IPS-NIHi11 (cell line): ENCODE data around the gene PRKAA1.
A peak's percentile ranks its signal among the peaks of the same experiment; 100 is the strongest.

Experiments used
- DNase-seq: peaks from one replicate; pipeline ENCODE4 v3.0.0; 2012; ENCODE audit warnings: mixed read lengths, low spot score

PRKAA1 gene

GRCh38 chr5:40780199-40780598 lies 18.0 kb downstream of the PRKAA1 start:
- no peak for DNase-seq

GRCh38 chr5:40779561-40779960 lies 18.6 kb downstream of the PRKAA1 start:
- DNase-seq = no peak

- no peak for DNase-seq
Observed at GRCh38 chr5:40778133-40778532, 20.0 kb downstream of the PRKAA1 start.

- DNase-seq = no peak
Observed at GRCh38 chr5:40776658-40776977, 21.6 kb downstream of the PRKAA1 start.

- DNase-seq = no peak
Observed at GRCh38 chr5:40775846-40776657, 22.1 kb downstream of the PRKAA1 start.

GRCh38 chr5:40775085-40775845 lies 22.9 kb downstream of the PRKAA1 start:
- DNase-seq = no peak

- DNase-seq = no peak
Observed at GRCh38 chr5:40774623-40775022, 23.6 kb downstream of the PRKAA1 start.

GRCh38 chr5:40770764-40771163 lies 27.4 kb downstream of the PRKAA1 start:
- DNase-seq = no peak

GRCh38 chr5:40762705-40763104 lies 35.5 kb downstream of the PRKAA1 start:
- no peak for DNase-seq

GRCh38 chr5:40757400-40757799 lies 40.8 kb downstream of the PRKAA1 start:
- DNase-seq = no peak

- DNase-seq = peak; percentile 96
Observed at GRCh38 chr5:40755407-40756365, 42.5 kb downstream of the PRKAA1 start, which contains the start of gene TTC33. TSS of gene TTC33 (minus strand) at chr5:40755961. CDS start at chr5:40747018, 8,943 bp downstream.

- DNase-seq = peak; percentile 70
Observed at GRCh38 chr5:40755093-40755406, 43.1 kb downstream of the PRKAA1 start.

- DNase-seq = no peak
Observed at GRCh38 chr5:40754381-40755092, 43.6 kb downstream of the PRKAA1 start.

- no peak for DNase-seq
Observed at GRCh38 chr5:40746703-40747102, 51.5 kb downstream of the PRKAA1 start.

- no peak for DNase-seq
Observed at GRCh38 chr5:40743771-40744170, 54.4 kb downstream of the PRKAA1 start.

GRCh38 chr5:40738502-40738901 lies 59.7 kb downstream of the PRKAA1 start:
- DNase-seq = no peak

- DNase-seq = peak; percentile 29
Observed at GRCh38 chr5:40736103-40736875, 61.9 kb downstream of the PRKAA1 start.

- no peak for DNase-seq
Observed at GRCh38 chr5:40735609-40736008, 62.6 kb downstream of the PRKAA1 start.

GRCh38 chr5:40734986-40735385 lies 63.2 kb downstream of the PRKAA1 start:
- DNase-seq = no peak

- DNase-seq = no peak
Observed at GRCh38 chr5:40733879-40734563, 64.2 kb downstream of the PRKAA1 start.
